ENCODE results near the gene OPN4. TPM values are rescaled to one million over a fixed set of nuclear protein-coding genes. Genes with fewer than 3 reads are reported as not detected.

The OPN4 gene
- total RNA-seq, 2 experiments from 2014 or later: not detected

DNA sequence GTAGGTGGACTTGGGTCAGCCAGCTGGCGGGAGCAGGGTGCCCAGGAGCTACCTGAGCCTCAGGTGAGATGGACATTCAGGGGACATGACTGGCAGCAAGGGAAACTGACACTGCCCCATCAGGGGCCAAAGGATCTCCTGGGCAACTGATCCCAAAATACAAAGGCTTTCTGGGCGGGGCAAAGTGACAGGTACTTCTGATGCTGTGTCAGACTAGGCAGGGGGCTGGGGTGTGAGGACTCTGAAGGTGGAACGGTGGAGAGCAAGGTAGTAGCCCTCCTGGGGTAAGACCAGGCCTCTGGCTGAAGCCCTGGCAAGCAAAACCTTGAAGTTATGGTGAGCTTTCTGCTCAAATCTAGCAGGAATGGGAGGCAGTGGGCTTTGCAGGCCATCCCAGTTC lies 4.4 kb downstream of the OPN4 start:
- H3K9me3 Mint-ChIP-seq: no peaks in the 10 kb centered on the region
- H3K4me3 Mint-ChIP-seq: no peak overlapping the region
- intact Hi-C loops (cut with micrococcal nuclease): no loop called here
- no peaks in the 10 kb centered on the region for H3K36me3 Mint-ChIP-seq (ENCODE audit: low read depth)
- DNase-seq: no peak
- no peaks in the 10 kb centered on the region for H3K27me3 Mint-ChIP-seq (ENCODE audit: low read depth)
- H3K27ac Mint-ChIP-seq: no peak overlapping the region
- CTCF ChIA-PET: no interaction called here
- H3K4me1 Mint-ChIP-seq (ENCODE audit: low read depth): no peaks in the 10 kb centered on the region

DNA sequence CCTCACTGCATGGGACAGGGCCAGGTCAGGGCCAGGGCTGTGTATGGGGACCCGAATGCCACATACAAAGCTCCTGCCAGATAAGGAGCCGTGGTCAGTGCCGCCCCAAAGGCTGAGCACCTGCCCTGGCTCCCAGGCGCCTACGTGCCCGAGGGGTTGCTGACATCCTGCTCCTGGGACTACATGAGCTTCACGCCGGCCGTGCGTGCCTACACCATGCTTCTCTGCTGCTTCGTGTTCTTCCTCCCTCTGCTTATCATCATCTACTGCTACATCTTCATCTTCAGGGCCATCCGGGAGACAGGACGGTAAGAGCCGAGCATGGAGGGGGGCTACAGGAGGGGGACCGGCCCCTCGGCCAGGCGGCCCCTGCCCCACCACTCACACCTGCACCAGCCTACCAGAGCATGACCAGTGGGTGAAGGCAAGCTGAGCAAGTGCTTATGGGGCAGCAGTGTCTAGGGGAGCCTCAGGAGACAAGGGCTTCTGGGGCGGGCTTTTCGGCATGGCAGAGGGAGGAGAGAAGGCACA lies 4.9 kb downstream of the OPN4 start:
- H3K4me3 Mint-ChIP-seq: no peak overlapping the region
- H3K27ac Mint-ChIP-seq: no peak overlapping the region
- CTCF ChIA-PET: no interaction called here
- intact Hi-C loops (cut with micrococcal nuclease): no loop called here
- H3K9me3 Mint-ChIP-seq: no peaks in the 10 kb centered on the region
- DNase-seq: no peak
- no peaks in the 10 kb centered on the region for H3K27me3 Mint-ChIP-seq (ENCODE audit: low read depth)
- no peaks in the 10 kb centered on the region for H3K36me3 Mint-ChIP-seq (ENCODE audit: low read depth)
- no peaks in the 10 kb centered on the region for H3K4me1 Mint-ChIP-seq (ENCODE audit: low read depth)

DNA sequence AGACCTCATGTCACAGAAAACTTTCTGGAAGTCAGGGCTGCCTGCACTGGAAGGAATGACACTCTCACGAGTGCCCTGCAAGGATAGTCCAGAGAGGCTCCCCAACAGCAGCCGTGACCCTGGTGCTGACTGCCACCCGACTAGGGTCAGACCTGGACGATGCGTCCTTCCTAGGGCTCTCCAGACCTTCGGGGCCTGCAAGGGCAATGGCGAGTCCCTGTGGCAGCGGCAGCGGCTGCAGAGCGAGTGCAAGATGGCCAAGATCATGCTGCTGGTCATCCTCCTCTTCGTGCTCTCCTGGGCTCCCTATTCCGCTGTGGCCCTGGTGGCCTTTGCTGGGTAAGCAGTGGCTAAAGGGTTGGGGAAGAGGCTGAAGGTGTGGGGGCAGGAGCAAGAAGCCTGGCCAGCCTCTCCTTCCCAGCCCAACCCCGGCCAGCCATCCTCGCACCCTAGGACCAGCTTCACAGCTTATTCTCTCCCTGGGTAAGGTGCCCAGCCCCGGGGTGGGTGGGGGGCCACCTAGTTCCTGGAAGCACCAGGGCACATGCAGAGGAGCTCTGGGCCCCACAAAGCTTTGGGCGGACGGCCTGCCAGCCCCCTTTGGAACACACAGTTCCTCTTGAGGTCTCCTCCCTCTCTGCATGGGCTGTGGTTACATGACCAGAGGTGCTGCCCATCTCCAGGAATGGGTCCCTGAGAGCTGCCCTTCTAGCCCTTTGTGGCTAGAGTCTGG lies 5.5 kb downstream of the OPN4 start:
- H3K27me3 Mint-ChIP-seq (ENCODE audit: low read depth): no peaks in the 10 kb centered on the region
- no peak overlapping the region for H3K27ac Mint-ChIP-seq
- CTCF ChIA-PET: no interaction called here
- no peaks in the 10 kb centered on the region for H3K36me3 Mint-ChIP-seq (ENCODE audit: low read depth)
- intact Hi-C loops (cut with micrococcal nuclease): no loop called here
- no peak for DNase-seq
- H3K9me3 Mint-ChIP-seq: no peaks in the 10 kb centered on the region
- H3K4me1 Mint-ChIP-seq (ENCODE audit: low read depth): no peaks in the 10 kb centered on the region
- H3K4me3 Mint-ChIP-seq: no peak overlapping the region

DNA sequence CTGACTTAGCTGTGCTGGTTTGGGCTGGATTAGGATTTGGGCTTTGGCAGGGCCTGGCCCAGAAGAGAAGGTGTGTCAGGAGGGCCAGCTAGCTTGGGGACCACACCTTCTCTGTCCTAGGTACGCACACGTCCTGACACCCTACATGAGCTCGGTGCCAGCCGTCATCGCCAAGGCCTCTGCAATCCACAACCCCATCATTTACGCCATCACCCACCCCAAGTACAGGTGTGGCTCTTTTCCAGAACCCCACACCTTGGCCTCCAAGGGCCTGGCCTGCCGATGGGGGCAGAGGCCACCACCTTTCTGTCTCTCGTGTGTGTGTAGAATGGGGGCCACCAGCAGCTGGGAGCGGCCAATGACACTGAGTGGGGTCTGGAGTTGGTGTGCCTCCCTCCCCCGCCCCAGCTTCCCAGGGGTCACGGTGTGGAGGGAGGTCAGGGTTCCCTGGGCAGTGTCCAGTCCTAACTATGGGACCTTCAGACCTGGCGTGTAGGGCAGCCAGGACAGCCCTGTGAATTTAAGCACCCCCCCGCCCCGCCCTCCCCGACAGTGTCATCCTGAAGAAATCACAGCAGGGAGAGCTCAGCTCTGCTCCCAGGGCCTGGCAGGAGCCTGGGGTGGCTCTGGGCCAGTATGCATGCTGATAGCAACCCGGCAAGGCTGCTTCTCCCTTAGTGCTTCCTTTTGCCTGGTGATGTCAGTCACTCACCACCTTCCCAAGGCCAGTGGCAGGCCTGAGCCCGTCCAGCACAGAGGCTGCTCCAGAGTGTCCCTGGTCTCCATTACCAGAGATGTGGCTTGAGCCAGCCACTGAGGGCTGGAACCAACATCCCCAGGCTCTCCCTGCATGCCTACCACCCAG lies 7.0 kb downstream of the OPN4 start:
- no peaks in the 10 kb centered on the region for H3K4me1 Mint-ChIP-seq (ENCODE audit: low read depth)
- H3K27me3 Mint-ChIP-seq (ENCODE audit: low read depth): no peaks in the 10 kb centered on the region
- no peaks in the 10 kb centered on the region for H3K9me3 Mint-ChIP-seq
- intact Hi-C loops (cut with micrococcal nuclease): no loop called here
- DNase-seq: no peak
- no peak overlapping the region for H3K27ac Mint-ChIP-seq
- no peak overlapping the region for H3K4me3 Mint-ChIP-seq
- CTCF ChIA-PET: interaction anchor here (0.6 kb wide), 1 partner anchor 26 kb away, joined by 3 read pairs; no protein-coding TSS in a partner anchor
- no peaks in the 10 kb centered on the region for H3K36me3 Mint-ChIP-seq (ENCODE audit: low read depth)

DNA sequence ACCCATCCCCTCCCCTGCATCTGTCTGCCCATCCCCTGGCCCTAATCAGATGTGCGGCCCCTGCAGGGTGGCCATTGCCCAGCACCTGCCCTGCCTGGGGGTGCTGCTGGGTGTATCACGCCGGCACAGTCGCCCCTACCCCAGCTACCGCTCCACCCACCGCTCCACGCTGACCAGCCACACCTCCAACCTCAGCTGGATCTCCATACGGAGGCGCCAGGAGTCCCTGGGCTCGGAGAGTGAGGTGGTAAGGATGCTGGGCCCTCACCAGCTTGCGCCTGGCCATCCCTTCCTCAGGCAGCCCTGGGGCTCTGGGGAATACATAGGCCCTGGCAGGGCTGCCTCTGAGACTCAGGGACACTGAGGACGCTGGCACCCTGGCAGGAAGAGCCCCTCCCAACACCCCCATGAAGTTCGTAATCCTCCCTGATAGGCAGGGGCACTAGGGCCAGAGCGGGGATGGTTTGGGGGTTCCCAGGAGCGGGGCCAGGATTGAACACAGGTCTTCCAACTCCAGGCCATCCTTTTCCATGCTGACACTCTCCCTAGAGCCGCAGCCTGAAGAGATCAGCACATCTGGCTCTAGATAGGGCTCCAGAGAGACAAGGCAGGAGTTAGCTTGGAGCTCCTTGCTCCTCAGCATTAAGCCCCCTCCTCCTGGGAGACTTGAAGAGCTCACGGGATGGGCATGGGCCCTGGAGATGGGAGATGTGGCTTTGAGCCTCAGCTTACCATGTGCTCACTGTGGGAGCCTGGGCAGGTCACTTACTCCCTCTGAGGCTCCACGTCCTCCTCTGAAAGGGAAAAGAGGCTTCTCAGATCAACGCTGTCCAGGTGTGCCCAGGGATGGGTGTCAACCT lies 8.1 kb downstream of the OPN4 start:
- no peak overlapping the region for H3K4me3 Mint-ChIP-seq
- H3K27ac Mint-ChIP-seq: no peak overlapping the region

DNA sequence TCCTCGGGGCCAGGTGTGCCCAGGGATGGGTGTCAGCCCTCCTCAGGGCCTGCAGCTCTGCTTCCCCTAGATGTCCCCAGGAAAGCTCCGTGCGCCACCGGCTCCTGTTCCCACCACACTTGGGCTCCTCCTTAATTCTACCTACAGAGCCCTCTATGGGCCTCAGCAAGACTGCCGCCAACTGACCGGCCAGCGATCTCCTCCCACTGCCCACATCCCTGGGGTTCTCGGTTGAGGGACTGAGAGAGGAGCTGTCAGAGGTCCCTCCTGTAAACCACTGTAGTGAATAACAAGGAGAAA lies 8.6 kb downstream of the OPN4 start:
- Mint-ChIP-seq H3K9me3 (no peaks in the 10 kb centered on the region), H3K27me3 (ENCODE audit: low read depth) (no peaks in the 10 kb centered on the region), H3K36me3 (ENCODE audit: low read depth) (no peaks in the 10 kb centered on the region), H3K27ac (no peak overlapping the region), H3K4me3 (no peak overlapping the region), H3K4me1 (ENCODE audit: low read depth) (no peaks in the 10 kb centered on the region)
- DNase-seq: no peak
- CTCF ChIA-PET: no interaction called here
- intact Hi-C loops (cut with micrococcal nuclease): no loop called here

More for the DNA sequence above, 8.1 kb downstream of the OPN4 start:
- Mint-ChIP-seq H3K27me3 (ENCODE audit: low read depth) (no peaks in the 10 kb centered on the region), H3K4me1 (ENCODE audit: low read depth) (no peaks in the 10 kb centered on the region), H3K9me3 (no peaks in the 10 kb centered on the region), H3K36me3 (ENCODE audit: low read depth) (no peaks in the 10 kb centered on the region)
- no peak for DNase-seq
- CTCF ChIA-PET: no interaction called here
- intact Hi-C loops (cut with micrococcal nuclease): no loop called here

DNA sequence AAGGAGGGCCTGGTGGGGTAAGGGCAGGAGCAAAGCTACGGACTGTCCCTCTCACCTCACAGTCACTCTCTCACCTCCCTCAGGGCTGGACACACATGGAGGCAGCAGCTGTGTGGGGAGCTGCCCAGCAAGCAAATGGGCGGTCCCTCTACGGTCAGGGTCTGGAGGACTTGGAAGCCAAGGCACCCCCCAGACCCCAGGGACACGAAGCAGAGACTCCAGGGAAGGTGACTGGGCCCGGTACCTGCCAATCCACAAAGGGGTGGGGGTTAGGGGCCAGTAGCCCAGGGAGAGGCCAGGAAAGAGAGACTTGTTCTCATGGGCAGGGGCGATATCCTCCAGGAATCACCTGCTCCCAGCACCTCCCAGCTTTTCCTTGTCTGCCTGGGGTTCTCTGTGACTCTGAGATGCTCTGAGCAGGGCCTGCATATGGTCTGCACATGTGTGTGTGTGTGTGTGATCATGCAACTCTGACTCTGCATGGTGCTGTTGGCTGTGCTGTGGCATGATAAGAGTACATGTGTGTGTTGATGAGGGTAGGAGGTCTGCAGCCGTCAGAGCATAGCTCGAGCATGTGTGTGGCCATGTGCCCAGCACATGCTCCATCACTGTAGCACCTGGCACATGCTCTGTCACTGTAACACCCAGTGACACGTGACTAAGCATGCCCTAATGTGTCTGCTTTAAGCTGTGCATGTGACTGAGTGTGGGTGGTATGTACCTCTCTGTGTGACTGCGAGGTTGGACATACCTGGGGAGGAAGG lies 9.4 kb downstream of the OPN4 start:
- Mint-ChIP-seq H3K27me3 (ENCODE audit: low read depth) (no peaks in the 10 kb centered on the region), H3K9me3 (no peaks in the 10 kb centered on the region), H3K4me1 (ENCODE audit: low read depth) (no peaks in the 10 kb centered on the region), H3K27ac (no peak overlapping the region), H3K4me3 (no peak overlapping the region), H3K36me3 (ENCODE audit: low read depth) (no peaks in the 10 kb centered on the region)
- intact Hi-C loops (cut with micrococcal nuclease): no loop called here
- CTCF ChIA-PET: no interaction called here
- no peak for DNase-seq

DNA sequence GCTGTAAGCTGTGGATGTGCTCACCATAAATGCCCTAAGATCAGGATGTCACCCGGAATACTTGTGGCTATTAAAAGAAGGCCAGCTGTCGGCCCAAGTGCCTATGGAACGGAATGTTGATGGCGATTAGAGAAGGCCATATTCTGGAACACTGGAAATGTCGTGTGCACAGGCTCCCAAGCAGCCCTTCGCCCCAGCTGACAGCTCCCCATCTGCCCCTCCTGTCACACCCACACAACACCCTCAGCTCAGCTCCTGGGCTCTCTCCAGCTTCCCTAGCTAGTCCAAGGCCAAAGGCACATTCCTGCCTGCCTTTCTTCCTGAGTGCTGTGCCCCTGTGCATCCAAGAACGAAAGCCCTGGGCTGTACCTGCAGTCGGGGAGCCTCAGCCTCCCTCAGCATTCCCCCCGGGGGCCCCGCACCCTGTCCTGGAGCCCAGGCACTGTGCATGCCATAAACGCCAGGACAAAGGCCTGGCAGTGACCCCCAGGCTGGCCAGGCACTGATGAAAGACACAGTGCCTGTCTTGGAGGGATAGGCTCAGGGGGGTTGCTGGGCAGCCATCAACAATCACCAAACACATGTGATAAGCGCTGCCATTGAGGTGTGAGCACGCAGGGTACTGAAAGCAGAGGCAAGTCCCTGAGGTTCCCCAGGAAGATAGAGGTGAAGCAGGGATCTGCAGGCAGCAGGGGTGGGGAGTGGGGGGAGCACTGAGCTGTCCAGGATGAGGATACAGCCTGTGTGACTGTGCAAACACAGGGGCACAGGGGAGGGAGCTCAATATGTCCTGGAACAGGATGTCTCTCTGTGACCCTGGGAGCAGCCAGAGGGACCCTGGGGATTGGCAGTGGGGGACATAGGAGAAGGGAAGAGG lies 10.2 kb downstream of the OPN4 start:
- CTCF ChIA-PET: no interaction called here
- H3K27me3 Mint-ChIP-seq (ENCODE audit: low read depth): no peaks in the 10 kb centered on the region
- H3K36me3 Mint-ChIP-seq (ENCODE audit: low read depth): no peaks in the 10 kb centered on the region

DNA sequence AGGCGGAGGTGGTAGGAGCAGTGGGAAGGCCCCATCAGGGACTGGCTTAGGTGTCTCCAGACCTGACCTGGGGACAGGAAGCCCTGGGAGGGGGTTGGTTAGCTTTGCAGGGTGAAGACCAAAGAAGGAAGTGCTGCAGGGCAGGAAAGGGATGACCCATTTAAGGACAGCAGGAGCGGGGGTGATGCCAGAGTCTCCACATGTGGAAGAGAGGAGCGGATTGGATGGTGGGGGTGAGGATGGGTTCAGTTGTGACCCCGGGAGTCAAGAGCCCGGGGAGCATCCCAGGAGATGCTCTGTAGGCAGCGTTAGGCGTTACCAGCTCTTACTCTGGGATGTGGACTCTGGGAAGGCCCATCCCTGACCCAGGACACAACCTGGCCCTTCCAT lies 10.9 kb downstream of the OPN4 start:
- Mint-ChIP-seq H3K9me3 (no peaks in the 10 kb centered on the region), H3K36me3 (ENCODE audit: low read depth) (no peaks in the 10 kb centered on the region), H3K4me3 (no peak overlapping the region), H3K27me3 (ENCODE audit: low read depth) (no peaks in the 10 kb centered on the region), H3K4me1 (ENCODE audit: low read depth) (no peaks in the 10 kb centered on the region), H3K27ac (no peak overlapping the region)
- intact Hi-C loops (cut with micrococcal nuclease): no loop called here
- DNase-seq: no peak
- CTCF ChIA-PET: no interaction called here

More for the DNA sequence above, 10.2 kb downstream of the OPN4 start:
- Mint-ChIP-seq H3K4me1 (ENCODE audit: low read depth) (no peaks in the 10 kb centered on the region), H3K27ac (no peak overlapping the region), H3K9me3 (no peaks in the 10 kb centered on the region), H3K4me3 (no peak overlapping the region)
- intact Hi-C loops (cut with micrococcal nuclease): no loop called here
- DNase-seq: no peak

DNA sequence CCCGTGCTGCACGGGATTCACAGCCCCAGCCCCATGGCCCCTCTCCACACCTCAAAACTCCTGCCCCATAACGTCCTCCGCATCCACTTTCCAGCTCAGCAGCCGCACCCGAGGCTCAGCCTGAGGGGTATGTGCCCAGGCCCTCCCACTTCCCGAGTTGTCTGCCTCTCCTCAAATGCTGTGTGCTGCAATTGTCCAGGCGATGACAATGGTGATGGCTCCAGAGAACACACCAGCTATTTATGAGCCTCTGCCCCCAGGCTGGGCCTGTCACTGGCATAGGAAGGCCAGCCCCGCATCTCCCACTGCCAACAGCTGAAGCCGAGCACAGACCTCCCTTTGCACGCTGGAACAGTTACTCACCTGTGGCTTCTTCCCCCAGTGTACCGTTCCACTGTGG lies 11.5 kb downstream of the OPN4 start:
- no peak overlapping the region for H3K27ac Mint-ChIP-seq
- no peaks in the 10 kb centered on the region for H3K36me3 Mint-ChIP-seq (ENCODE audit: low read depth)
- no peaks in the 10 kb centered on the region for H3K27me3 Mint-ChIP-seq (ENCODE audit: low read depth)
- no peaks in the 10 kb centered on the region for H3K9me3 Mint-ChIP-seq
- intact Hi-C loops (cut with micrococcal nuclease): no loop called here
- DNase-seq: no peak
- H3K4me1 Mint-ChIP-seq (ENCODE audit: low read depth): no peaks in the 10 kb centered on the region
- CTCF ChIA-PET: no interaction called here
- H3K4me3 Mint-ChIP-seq: no peak overlapping the region

DNA sequence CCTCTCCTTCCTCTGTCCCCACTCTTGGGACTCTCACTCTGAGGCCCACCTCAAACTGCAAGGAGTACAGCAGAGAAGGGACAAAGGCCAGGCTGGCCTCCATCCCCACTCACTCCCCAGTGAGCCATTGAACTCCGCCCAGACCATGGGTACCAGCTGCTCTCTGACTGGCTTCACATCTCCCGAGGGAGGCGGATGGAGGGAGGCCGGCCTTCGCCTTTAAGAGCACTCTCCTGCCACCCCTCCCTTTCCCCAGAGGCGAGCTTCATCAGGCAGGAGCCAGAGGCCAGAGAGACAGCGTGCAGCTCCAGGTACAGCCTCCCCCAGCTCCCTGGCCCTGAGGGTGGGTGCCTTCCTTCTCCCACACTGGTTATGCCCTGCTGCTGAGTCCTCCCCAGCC lies 12.2 kb downstream of the OPN4 start:
- no peak overlapping the region for H3K4me3 Mint-ChIP-seq
- H3K36me3 Mint-ChIP-seq (ENCODE audit: low read depth): no peaks in the 10 kb centered on the region
- no peak for DNase-seq
- CTCF ChIA-PET: no interaction called here
- H3K27ac Mint-ChIP-seq: no peak overlapping the region
- no peaks in the 10 kb centered on the region for H3K4me1 Mint-ChIP-seq (ENCODE audit: low read depth)
- intact Hi-C loops (cut with micrococcal nuclease): no loop called here
- H3K27me3 Mint-ChIP-seq (ENCODE audit: low read depth): no peaks in the 10 kb centered on the region
- no peaks in the 10 kb centered on the region for H3K9me3 Mint-ChIP-seq

Measured in activated naive CD4-positive, alpha-beta T cell treated with anti-CD3 and anti-CD28 coated beads for 36 hours (primary cell).